ENCODE measurements around the gene STC2. TPM values are rescaled to one million over a fixed set of nuclear protein-coding genes. Genes with fewer than 3 reads are reported as not detected.

STC2 gene
- total RNA-seq, 1 donor, result under 0.01 TPM

- H3K9me3 ChIP-seq (ENCODE audit: low read depth, low read length), result no peaks in the 10 kb centered on the region
- no peak overlapping the region for H3K4me3 ChIP-seq (ENCODE audit: low read length)
- H3K27me3 ChIP-seq (ENCODE audit: insufficient read depth, low read length), result peaks cover 26% of the 10 kb centered on the region
- H3K4me1 ChIP-seq (ENCODE audit: insufficient read depth, low read length), result no peaks in the 10 kb centered on the region
Measured at GRCh38 chr5:173321886-173322285, 6.3 kb downstream of the STC2 start.

GRCh38 chr5:173320259-173320658 is 8.0 kb downstream of the STC2 start:
- Histone ChIP-seq H3K4me1 (ENCODE audit: insufficient read depth, low read length) (no peaks in the 10 kb centered on the region), H3K4me3 (ENCODE audit: low read length) (no peak overlapping the region), H3K27me3 (ENCODE audit: insufficient read depth, low read length) (peaks cover 18% of the 10 kb centered on the region), H3K9me3 (ENCODE audit: low read depth, low read length) (no peaks in the 10 kb centered on the region)

- Histone ChIP-seq H3K4me3 (ENCODE audit: low read length) (no peak overlapping the region), H3K4me1 (ENCODE audit: insufficient read depth, low read length) (no peaks in the 10 kb centered on the region), H3K9me3 (ENCODE audit: low read depth, low read length) (no peaks in the 10 kb centered on the region), H3K27me3 (ENCODE audit: insufficient read depth, low read length) (peaks cover 16% of the 10 kb centered on the region)
Measured at GRCh38 chr5:173319646-173320045, 8.6 kb downstream of the STC2 start.

GRCh38 chr5:173318881-173319620 is 9.2 kb downstream of the STC2 start:
- Histone ChIP-seq H3K9me3 (ENCODE audit: low read depth, low read length) (no peaks in the 10 kb centered on the region), H3K27me3 (ENCODE audit: insufficient read depth, low read length) (peaks cover 16% of the 10 kb centered on the region), H3K4me1 (ENCODE audit: insufficient read depth, low read length) (no peaks in the 10 kb centered on the region), H3K4me3 (ENCODE audit: low read length) (no peak overlapping the region)

- Histone ChIP-seq H3K4me3 (ENCODE audit: low read length) (no peak overlapping the region), H3K27me3 (ENCODE audit: insufficient read depth, low read length) (peaks cover 20% of the 10 kb centered on the region), H3K4me1 (ENCODE audit: insufficient read depth, low read length) (no peaks in the 10 kb centered on the region), H3K9me3 (ENCODE audit: low read depth, low read length) (no peaks in the 10 kb centered on the region)
Measured at GRCh38 chr5:173318330-173318729, 9.9 kb downstream of the STC2 start.

- Histone ChIP-seq H3K4me3 (ENCODE audit: low read length) (no peak overlapping the region), H3K4me1 (ENCODE audit: insufficient read depth, low read length) (no peaks in the 10 kb centered on the region), H3K27me3 (ENCODE audit: insufficient read depth, low read length) (peaks cover 23% of the 10 kb centered on the region)
Measured at GRCh38 chr5:173317852-173318251, 10.4 kb downstream of the STC2 start.

GRCh38 chr5:173317091-173317730 is 11.0 kb downstream of the STC2 start:
- no peaks in the 10 kb centered on the region for H3K4me1 ChIP-seq (ENCODE audit: insufficient read depth, low read length)
- no peak overlapping the region for H3K4me3 ChIP-seq (ENCODE audit: low read length)
- peaks cover 23% of the 10 kb centered on the region for H3K27me3 ChIP-seq (ENCODE audit: insufficient read depth, low read length)
- H3K9me3 ChIP-seq (ENCODE audit: low read depth, low read length), result no peaks in the 10 kb centered on the region

More at GRCh38 chr5:173317852-173318251, 10.4 kb downstream of the STC2 start:
- no peaks in the 10 kb centered on the region for H3K9me3 ChIP-seq (ENCODE audit: low read depth, low read length)

- Histone ChIP-seq H3K9me3 (ENCODE audit: low read depth, low read length) (no peaks in the 10 kb centered on the region), H3K27me3 (ENCODE audit: insufficient read depth, low read length) (peaks cover 26% of the 10 kb centered on the region), H3K4me3 (ENCODE audit: low read length) (no peak overlapping the region), H3K4me1 (ENCODE audit: insufficient read depth, low read length) (no peaks in the 10 kb centered on the region)
Measured at GRCh38 chr5:173316339-173317020, 11.7 kb downstream of the STC2 start.

- no peak overlapping the region for H3K4me3 ChIP-seq (ENCODE audit: low read length)
- H3K9me3 ChIP-seq (ENCODE audit: low read depth, low read length), result no peaks in the 10 kb centered on the region
- H3K27me3 ChIP-seq (ENCODE audit: insufficient read depth, low read length), result peaks cover 26% of the 10 kb centered on the region
- no peaks in the 10 kb centered on the region for H3K4me1 ChIP-seq (ENCODE audit: insufficient read depth, low read length)
Measured at GRCh38 chr5:173315495-173316338, 12.5 kb downstream of the STC2 start.

- Histone ChIP-seq H3K4me1 (ENCODE audit: insufficient read depth, low read length) (no peaks in the 10 kb centered on the region), H3K27me3 (ENCODE audit: insufficient read depth, low read length) (peaks cover 26% of the 10 kb centered on the region), H3K9me3 (ENCODE audit: low read depth, low read length) (no peaks in the 10 kb centered on the region), H3K4me3 (ENCODE audit: low read length) (no peak overlapping the region)
Measured at GRCh38 chr5:173314166-173314952, 13.9 kb downstream of the STC2 start.

GRCh38 chr5:173313351-173313801 is 14.8 kb downstream of the STC2 start:
- Histone ChIP-seq H3K27me3 (ENCODE audit: insufficient read depth, low read length) (peaks cover 26% of the 10 kb centered on the region), H3K9me3 (ENCODE audit: low read depth, low read length) (no peaks in the 10 kb centered on the region), H3K4me1 (ENCODE audit: insufficient read depth, low read length) (no peaks in the 10 kb centered on the region), H3K4me3 (ENCODE audit: low read length) (no peak overlapping the region)

- Histone ChIP-seq H3K9me3 (ENCODE audit: low read depth, low read length) (no peaks in the 10 kb centered on the region), H3K4me1 (ENCODE audit: insufficient read depth, low read length) (no peaks in the 10 kb centered on the region), H3K4me3 (ENCODE audit: low read length) (no peak overlapping the region), H3K27me3 (ENCODE audit: insufficient read depth, low read length) (peaks cover 26% of the 10 kb centered on the region)
Measured at GRCh38 chr5:173312821-173313220, 15.4 kb downstream of the STC2 start.

- Histone ChIP-seq H3K9me3 (ENCODE audit: low read depth, low read length) (no peaks in the 10 kb centered on the region), H3K4me1 (ENCODE audit: insufficient read depth, low read length) (no peaks in the 10 kb centered on the region)
Measured at GRCh38 chr5:173311818-173312585, 16.2 kb downstream of the STC2 start.

More at GRCh38 chr5:173311818-173312585, 16.2 kb downstream of the STC2 start:
- Histone ChIP-seq H3K4me3 (ENCODE audit: low read length) (no peak overlapping the region), H3K27me3 (ENCODE audit: insufficient read depth, low read length) (peaks cover 26% of the 10 kb centered on the region)

All from mononuclear cell (primary cell).